Suprapubic skin (tissue), 3 donors: ENCODE data around the gene DNAH9.

ENCODE experiments used
- CTCF ChIP-seq, 2 donors: fragments of 200-600 bp in 1 of 2; fragments of 450-650 bp in 1 of 2; sonication (generic) in 1 of 2; IDR thresholded peaks; one replicate each; pipeline ENCODE4 v1.5.1; 2016 to 2019; ENCODE audit warnings: antibody characterized with exemption in 2 of 2, mild to moderate bottlenecking in 1 of 2, moderate library complexity in 1 of 2
- EP300 ChIP-seq: sonication (generic); formaldehyde crosslinking; IDR thresholded peaks from one replicate; pipeline ENCODE4 v1.6.1; 2017; ENCODE audit warnings: antibody characterized with exemption
- POLR2A ChIP-seq, 2 donors: fragments of 450-650 bp; IDR thresholded peaks; one replicate each; pipeline ENCODE4 v1.6.1; 2017; ENCODE audit warnings: antibody characterized with exemption in 2 of 2, mild to moderate bottlenecking in 2 of 2, moderate library complexity in 2 of 2

GRCh38 chr17:11692688-11693087, 94.4 kb downstream of the DNAH9 start:
- TF ChIP-seq CTCF (IDR thresholded peaks at IDR 0.05) (no peak), POLR2A (IDR thresholded peaks at IDR 0.05) (no peak), EP300 (no peak)
